ENCODE data around the gene FBXL15. TPM values are rescaled to one million over a fixed set of nuclear protein-coding genes. Genes with fewer than 3 reads are reported as not detected.

The FBXL15 gene
- total and polyA plus RNA-seq, 2 experiments from 2014 or later, result 18.5 to 36.1 TPM

DNA sequence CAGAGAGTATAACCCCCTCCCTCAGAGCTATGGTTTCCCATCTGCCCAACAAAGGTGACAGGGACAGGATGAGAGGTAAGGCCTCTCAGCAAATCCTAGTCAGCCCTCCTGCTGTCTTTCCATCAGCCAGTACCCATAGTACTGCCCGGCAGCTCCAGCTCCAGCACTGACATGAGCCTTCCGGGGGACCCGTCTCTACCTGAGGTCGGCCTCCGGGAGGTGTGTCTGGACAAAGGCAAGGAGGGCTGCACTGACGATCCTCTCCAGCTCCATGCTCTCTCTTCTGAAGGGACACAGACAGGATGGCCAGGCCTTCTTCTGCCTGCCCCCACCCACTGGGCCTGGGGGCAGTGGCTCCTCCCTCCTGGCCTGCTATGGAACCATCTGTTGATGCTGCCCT lies 4.3 kb downstream of the FBXL15 start (continued):
- TF ChIP-seq, protein P1, sequence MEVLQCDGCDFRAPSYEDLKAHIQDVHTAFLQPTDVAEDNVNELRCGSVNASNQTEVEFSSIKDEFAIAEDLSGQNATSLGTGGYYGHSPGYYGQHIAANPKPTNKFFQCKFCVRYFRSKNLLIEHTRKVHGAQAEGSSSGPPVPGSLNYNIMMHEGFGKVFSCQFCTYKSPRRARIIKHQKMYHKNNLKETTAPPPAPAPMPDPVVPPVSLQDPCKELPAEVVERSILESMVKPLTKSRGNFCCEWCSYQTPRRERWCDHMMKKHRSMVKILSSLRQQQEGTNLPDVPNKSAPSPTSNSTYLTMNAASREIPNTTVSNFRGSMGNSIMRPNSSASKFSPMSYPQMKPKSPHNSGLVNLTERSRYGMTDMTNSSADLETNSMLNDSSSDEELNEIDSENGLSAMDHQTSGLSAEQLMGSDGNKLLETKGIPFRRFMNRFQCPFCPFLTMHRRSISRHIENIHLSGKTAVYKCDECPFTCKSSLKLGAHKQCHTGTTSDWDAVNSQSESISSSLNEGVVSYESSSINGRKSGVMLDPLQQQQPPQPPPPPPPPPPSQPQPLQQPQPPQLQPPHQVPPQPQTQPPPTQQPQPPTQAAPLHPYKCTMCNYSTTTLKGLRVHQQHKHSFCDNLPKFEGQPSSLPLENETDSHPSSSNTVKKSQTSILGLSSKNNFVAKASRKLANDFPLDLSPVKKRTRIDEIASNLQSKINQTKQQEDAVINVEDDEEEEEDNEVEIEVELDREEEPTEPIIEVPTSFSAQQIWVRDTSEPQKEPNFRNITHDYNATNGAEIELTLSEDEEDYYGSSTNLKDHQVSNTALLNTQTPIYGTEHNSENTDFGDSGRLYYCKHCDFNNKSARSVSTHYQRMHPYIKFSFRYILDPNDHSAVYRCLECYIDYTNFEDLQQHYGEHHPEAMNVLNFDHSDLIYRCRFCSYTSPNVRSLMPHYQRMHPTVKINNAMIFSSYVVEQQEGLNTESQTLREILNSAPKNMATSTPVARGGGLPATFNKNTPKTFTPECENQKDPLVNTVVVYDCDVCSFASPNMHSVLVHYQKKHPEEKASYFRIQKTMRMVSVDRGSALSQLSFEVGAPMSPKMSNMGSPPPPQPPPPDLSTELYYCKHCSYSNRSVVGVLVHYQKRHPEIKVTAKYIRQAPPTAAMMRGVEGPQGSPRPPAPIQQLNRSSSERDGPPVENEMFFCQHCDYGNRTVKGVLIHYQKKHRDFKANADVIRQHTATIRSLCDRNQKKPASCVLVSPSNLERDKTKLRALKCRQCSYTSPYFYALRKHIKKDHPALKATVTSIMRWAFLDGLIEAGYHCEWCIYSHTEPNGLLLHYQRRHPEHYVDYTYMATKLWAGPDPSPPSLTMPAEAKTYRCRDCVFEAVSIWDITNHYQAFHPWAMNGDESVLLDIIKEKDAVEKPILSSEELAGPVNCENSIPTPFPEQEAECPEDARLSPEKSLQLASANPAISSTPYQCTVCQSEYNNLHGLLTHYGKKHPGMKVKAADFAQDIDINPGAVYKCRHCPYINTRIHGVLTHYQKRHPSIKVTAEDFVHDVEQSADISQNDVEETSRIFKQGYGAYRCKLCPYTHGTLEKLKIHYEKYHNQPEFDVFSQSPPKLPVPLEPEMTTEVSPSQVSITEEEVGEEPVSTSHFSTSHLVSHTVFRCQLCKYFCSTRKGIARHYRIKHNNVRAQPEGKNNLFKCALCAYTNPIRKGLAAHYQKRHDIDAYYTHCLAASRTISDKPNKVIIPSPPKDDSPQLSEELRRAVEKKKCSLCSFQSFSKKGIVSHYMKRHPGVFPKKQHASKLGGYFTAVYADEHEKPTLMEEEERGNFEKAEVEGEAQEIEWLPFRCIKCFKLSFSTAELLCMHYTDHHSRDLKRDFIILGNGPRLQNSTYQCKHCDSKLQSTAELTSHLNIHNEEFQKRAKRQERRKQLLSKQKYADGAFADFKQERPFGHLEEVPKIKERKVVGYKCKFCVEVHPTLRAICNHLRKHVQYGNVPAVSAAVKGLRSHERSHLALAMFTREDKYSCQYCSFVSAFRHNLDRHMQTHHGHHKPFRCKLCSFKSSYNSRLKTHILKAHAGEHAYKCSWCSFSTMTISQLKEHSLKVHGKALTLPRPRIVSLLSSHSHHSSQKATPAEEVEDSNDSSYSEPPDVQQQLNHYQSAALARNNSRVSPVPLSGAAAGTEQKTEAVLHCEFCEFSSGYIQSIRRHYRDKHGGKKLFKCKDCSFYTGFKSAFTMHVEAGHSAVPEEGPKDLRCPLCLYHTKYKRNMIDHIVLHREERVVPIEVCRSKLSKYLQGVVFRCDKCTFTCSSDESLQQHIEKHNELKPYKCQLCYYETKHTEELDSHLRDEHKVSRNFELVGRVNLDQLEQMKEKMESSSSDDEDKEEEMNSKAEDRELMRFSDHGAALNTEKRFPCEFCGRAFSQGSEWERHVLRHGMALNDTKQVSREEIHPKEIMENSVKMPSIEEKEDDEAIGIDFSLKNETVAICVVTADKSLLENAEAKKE (CRISPR knock-in tag; IDR thresholded peaks at IDR 0.05), result no peak
- no peak for TF ChIP-seq JUNB (IDR thresholded peaks at IDR 0.05; ENCODE audit: unreplicated experiment)
- no peak for TF ChIP-seq ZNF114 (CRISPR knock-in tag; IDR thresholded peaks at IDR 0.05)
- no peak for TF ChIP-seq EZH2phosphoT487 (IDR thresholded peaks at IDR 0.05; ENCODE audit: unreplicated experiment)
- TF ChIP-seq POLR2AphosphoS5 (IDR thresholded peaks at IDR 0.05; ENCODE audit: low read depth), result no peak

DNA sequence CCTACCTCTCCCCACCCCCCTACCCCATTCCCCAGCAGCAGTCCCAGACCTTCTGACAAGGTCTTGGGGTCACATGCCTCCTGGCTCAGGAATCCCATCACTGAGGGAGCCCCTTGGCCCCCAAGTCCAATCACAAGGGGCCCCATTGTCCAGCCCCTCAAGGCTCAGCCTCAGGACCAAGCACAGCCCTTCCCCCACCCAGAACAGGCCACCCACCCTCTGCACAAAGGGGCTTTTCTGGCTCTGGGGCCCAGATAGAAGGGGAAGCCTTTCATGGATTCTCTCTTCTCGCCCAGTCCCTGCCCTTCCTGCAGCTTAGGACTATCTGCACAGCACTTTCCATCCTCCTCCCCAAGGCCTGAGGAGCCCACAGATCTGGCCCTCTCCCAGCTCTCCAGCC lies 4.8 kb downstream of the FBXL15 start:
- H3K27me3 Mint-ChIP-seq (ENCODE audit: insufficient read depth, low read depth, poor library complexity), result peaks cover 17% of the 10 kb centered on the region
- Histone ChIP-seq H3K79me2 (replicated peaks; ENCODE audit: insufficient read depth) (no peaks in the 10 kb centered on the region), H3K9me2 (ENCODE audit: insufficient read depth) (no peaks in the 10 kb centered on the region), H3K36me3 (ENCODE audit: insufficient read depth) (no peaks in the 10 kb centered on the region; the same call in 1 of the 2 replicates), H3K27me3 (ENCODE audit: insufficient read depth) (0 out of 2 replicates have a peak, but pooled peaks cover 6% of the 10 kb centered on the region), H3K4me1 (ENCODE audit: insufficient read depth) (peaks cover 9% of the 10 kb centered on the region), H3K4me3 (no peak overlapping the region), H2AFZ (no peak overlapping the region), H3F3A (replicated peaks; ENCODE audit: low read depth) (peaks cover 11% of the 10 kb centered on the region), H3K4me2 (no peak overlapping the region), H3K27ac (ENCODE audit: low read depth) (no peak overlapping the region), H4K20me1 (replicated peaks; ENCODE audit: insufficient read depth) (no peaks in the 10 kb centered on the region; the same call in none of the 2 replicates)
- no peak overlapping the region for H3K4me3 Mint-ChIP-seq
- TF ChIP-seq EZH2phosphoT487 (IDR thresholded peaks at IDR 0.05; ENCODE audit: unreplicated experiment) (no peak), ZNF331 (CRISPR knock-in tag; IDR thresholded peaks at IDR 0.05; ENCODE audit: low read depth) (no peak)
- DNase-seq (ENCODE audit: low spot score), result no peak
- peaks cover 4% of the 10 kb centered on the region; the same call in 2 of the 3 replicates for H3K4me1 Mint-ChIP-seq
- no peak overlapping the region; the same call in 1 of the 2 replicates for H3K27ac Mint-ChIP-seq
- ATAC-seq, result no peak
- peaks cover 16% of the 10 kb centered on the region; the same call in 2 of the 3 replicates for H3K36me3 Mint-ChIP-seq (ENCODE audit: low read depth)
- H3K9me3 Mint-ChIP-seq, result no peaks in the 10 kb centered on the region; the same call in 2 of the 3 replicates
